Stimulated activated CD4-positive, alpha-beta T cell treated with anti-CD3 and anti-CD28 coated beads, TNF-alpha, amount 100 ng/mL, for 4 hours (primary cell): Measurements from ENCODE around the gene PYGO1.
"Not testable (repeated sequence)": the region's sequence is repeated elsewhere in the genome, so short reads cannot be mapped to it uniquely, and the experiment has no call there.

Source experiments
- DNase-seq, 3 experiments: peaks; one replicate each; pipeline ENCODE4 v3.0.0-alpha.2; 2020; ENCODE audit warnings: low read depth in 3 of 3

The PYGO1 gene

GRCh38 chr15:55588070-55588814 is at the start of gene PYGO1:
Gene PYGO1, minus strand, starts transcription at chr15:55588345. Its CDS starts 462 bp downstream, at chr15:55587883.
- peak in 2 of 3 experiments; percentile 7 to 32 for DNase-seq

- DNase-seq = no peak
Observed at GRCh38 chr15:55637086-55637485, 48.9 kb upstream of the PYGO1 start.

GRCh38 chr15:55633731-55634130 is 45.6 kb upstream of the PYGO1 start:
- no peak for DNase-seq

- DNase-seq = no peak
Observed at GRCh38 chr15:55632434-55632833, 44.3 kb upstream of the PYGO1 start.

GRCh38 chr15:55630858-55631257 is 42.7 kb upstream of the PYGO1 start:
- no peak for DNase-seq

GRCh38 chr15:55628369-55628730 is 40.2 kb upstream of the PYGO1 start:
- DNase-seq = no peak

- no peak for DNase-seq
Observed at GRCh38 chr15:55627730-55628368, 39.7 kb upstream of the PYGO1 start.

GRCh38 chr15:55619783-55620182 is 31.6 kb upstream of the PYGO1 start:
- no peak for DNase-seq

GRCh38 chr15:55618387-55618786 is 30.2 kb upstream of the PYGO1 start:
- DNase-seq = no peak

GRCh38 chr15:55615445-55615844 is 27.3 kb upstream of the PYGO1 start:
- DNase-seq = no peak

- DNase-seq = no peak
Observed at GRCh38 chr15:55613727-55614126, 25.6 kb upstream of the PYGO1 start.

GRCh38 chr15:55606214-55606613 is 18.1 kb upstream of the PYGO1 start:
- no peak for DNase-seq

GRCh38 chr15:55601374-55601773 is 13.2 kb upstream of the PYGO1 start:
- no peak for DNase-seq

GRCh38 chr15:55599439-55599838 is 11.3 kb upstream of the PYGO1 start:
- DNase-seq = no peak

GRCh38 chr15:55593019-55593418 is 4.9 kb upstream of the PYGO1 start:
- DNase-seq = not testable (repeated sequence)

GRCh38 chr15:55590788-55591187 is 2.6 kb upstream of the PYGO1 start:
- DNase-seq = no peak

GRCh38 chr15:55589287-55589686 is 1.1 kb upstream of the PYGO1 start:
- DNase-seq = no peak

GRCh38 chr15:55588815-55589115 is 620 bp upstream of the PYGO1 start:
- no peak for DNase-seq

GRCh38 chr15:55587321-55588069 is 650 bp downstream of the PYGO1 start:
- DNase-seq = peak in 1 of 3 experiments; percentile 7

- DNase-seq = no peak
Observed at GRCh38 chr15:55586808-55587207, 1.3 kb downstream of the PYGO1 start.

GRCh38 chr15:55576943-55577342 is 11.2 kb downstream of the PYGO1 start:
- no peak for DNase-seq

- no peak for DNase-seq
Observed at GRCh38 chr15:55574096-55574495, 14.0 kb downstream of the PYGO1 start.

- no peak for DNase-seq
Observed at GRCh38 chr15:55573224-55573623, 14.9 kb downstream of the PYGO1 start.
